Adipocyte (in vitro differentiated cells): ENCODE measurements around the gene FAM120C.

Experiments used
- DNase-seq: peaks from one replicate; pipeline ENCODE4 v3.0.0-alpha.2; 2015; ENCODE audit warnings: low read depth
- H3K27me3 ChIP-seq: replicated peaks from 2 replicates; pipeline ENCODE4 v1.7.0; 2013; ENCODE audit warnings: mild to moderate bottlenecking, low read length, moderate library complexity; ENCODE audit not compliant: control insufficient read depth, insufficient read depth
- H3K36me3 ChIP-seq: 2 replicates; pipeline ENCODE4 v1.7.0; 2013; ENCODE audit warnings: low read length, mild to moderate bottlenecking, moderate library complexity; ENCODE audit not compliant: control insufficient read depth, insufficient read depth, severe bottlenecking
- H3K4me1 ChIP-seq: 2 replicates; pipeline ENCODE4 v1.7.0; 2013; ENCODE audit warnings: mild to moderate bottlenecking, low read length, moderate library complexity; ENCODE audit not compliant: control insufficient read depth, insufficient read depth
- H3K4me3 ChIP-seq: 2 replicates; pipeline ENCODE4 v1.7.0; 2013; ENCODE audit warnings: mild to moderate bottlenecking, low read length, moderate library complexity
- H3K9ac ChIP-seq: 2 replicates; pipeline ENCODE4 v1.7.0; 2013; ENCODE audit warnings: mild to moderate bottlenecking, low read length, moderate library complexity
- H3K9me3 ChIP-seq: 2 replicates; pipeline ENCODE4 v1.7.0; 2013; ENCODE audit warnings: mild to moderate bottlenecking, low read length, moderate library complexity; ENCODE audit not compliant: control insufficient read depth

Gene FAM120C, protein sequence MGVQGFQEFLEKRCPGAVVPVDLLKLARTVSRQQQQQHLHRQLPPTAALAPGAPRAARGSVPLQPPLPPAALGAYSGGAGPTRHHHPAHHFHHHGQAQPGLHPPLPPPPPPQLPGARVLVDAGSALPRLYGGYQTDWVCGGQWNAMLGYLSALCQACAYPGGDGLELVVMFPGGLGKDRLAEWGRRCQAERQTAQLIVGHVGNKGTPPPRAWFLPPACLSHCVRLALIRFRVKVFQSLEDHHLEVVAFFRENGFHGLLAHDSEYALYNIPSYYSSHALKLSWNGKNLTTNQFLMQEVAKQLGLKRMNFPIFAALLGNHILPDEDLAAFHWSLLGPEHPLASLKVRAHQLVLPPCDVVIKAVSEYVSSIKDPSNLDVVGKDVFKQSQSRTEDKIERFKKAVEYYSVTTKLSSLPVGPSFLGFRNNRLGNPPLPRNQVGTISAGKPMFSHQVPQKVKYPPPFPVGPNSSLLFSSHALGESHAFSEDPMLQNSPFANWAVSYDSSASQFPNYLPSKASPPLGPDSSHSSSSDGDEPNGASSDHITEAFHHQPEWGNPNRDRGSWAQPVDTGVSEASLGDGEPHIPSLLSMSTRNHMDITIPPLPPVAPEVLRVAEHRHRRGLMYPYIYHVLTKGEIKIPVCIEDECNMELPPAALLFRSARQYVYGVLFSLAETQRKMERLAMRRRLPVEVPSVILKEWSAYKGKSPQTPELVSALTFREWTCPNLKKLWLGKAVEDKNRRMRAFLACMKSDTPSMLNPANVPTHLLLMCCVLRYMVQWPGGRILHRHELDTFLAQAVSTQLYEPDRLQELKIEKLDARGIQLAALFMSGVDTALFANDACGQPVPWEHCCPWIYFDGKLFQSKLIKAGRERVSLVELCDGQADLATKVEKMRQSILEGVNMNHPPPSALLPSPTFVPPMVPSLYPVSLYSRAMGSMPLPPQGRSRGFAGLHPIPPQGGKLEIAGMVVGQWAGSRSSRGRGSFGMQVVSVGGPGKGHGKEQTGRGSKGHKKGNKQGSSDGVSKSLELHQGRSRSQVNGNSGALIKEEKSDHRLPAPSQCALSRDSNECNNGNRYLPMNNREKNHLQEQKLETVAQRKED

DNA sequence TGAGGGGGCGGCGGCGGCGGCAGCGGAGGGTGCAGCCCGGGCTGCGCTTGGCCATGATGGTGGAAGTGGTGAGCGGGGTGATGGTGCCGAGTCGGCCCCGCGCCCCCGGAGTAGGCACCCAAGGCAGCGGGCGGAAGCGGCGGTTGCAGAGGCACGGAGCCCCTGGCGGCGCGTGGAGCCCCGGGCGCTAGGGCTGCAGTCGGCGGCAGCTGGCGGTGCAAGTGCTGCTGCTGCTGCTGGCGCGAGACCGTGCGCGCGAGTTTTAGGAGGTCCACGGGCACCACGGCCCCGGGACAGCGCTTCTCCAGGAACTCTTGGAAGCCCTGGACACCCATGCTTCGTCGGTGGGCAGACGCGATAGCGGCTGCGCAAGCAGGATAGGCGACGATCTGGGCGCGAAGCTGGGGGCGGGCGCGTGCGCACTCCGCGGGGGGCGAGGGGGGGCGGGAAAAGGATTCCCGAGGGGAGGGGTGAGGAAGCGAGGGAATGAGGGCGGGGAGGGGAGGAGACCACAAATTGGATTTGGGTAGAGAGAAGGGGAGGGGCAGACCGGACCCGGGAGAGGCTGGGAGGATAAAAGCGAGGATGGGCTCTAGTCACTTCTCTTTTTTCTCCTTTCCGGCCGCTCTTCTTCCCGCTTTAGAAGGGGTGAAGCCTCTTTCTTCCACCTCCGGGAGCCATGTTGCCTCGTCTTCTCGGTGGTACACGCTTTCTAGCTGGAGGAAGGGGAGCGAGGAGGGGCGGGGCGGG is at the start of gene FAM120C:
TSS of gene FAM120C (minus strand) at position 391 of the 750 bp plus-strand sequence. CDS start at position 335, 56 bp downstream.
- Histone ChIP-seq H3K27me3 (peaks cover 9% of the 10 kb centered on the region), H3K9ac (peak within 1 kb of the TSS; percentile 89), H3K4me3 (peak within 1 kb of the TSS; percentile 88), H3K4me1 (peaks cover 24% of the 10 kb centered on the region), H3K9me3 (no peaks in the 10 kb centered on the region), H3K36me3 (no peaks in the 10 kb centered on the region)
- DNase-seq, result peak; percentile 80

DNA sequence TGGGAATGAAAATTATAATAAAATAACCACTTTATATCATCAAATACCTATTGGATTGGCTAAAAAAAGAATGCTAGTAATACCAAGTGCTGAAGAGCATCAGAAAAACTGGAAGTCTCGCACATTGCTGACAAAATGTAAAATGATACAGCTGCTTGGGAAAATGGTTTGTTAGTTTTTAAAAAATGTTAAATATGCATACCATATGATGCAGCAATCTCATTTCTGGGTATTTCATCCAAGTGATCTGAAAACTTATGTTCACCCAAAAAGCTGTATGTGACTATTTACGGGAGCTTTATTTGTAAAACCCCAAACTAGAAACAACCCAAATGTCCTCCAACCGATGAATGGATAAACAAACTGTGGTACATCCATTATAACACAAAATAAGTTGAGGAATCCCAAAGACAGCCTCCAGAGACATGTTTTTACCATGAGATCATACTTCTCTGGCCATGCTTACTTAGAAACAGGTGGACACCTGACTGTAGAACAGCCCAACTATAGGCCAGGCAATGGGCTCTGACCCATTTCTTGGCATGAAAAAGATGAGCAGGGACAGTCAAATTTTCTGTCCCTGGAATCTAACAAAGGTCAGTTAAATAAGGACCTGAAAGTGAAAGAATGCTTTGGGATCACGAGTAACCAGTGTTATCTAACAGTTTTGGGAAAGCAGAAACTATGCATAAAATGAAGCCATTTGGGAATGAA is 47.5 kb upstream of the FAM120C start:
- peak; percentile 60 for DNase-seq
- no peaks in the 10 kb centered on the region for H3K27me3 ChIP-seq

DNA sequence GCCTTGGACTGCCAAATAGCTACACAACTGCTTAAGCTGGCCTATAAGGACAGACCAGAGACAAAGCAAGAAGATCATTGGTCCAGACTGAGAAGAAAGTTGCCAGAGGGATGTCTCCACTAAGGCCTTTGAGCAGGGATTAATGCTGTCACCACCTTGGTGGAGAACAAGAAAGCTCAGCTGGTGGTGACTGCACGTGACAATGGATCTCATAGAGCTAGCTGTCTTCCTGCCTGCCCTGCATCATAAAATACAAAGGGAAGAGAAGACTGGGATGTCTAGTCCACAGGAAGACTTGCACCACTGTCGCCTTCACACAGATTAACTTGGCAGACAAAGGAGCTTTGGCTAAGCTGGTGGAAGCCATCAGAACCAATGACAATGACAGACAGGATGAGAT is 40.5 kb upstream of the FAM120C start:
- no peaks in the 10 kb centered on the region for H3K27me3 ChIP-seq
- no peak for DNase-seq
- no peak overlapping the region for H3K4me3 ChIP-seq
- no peaks in the 10 kb centered on the region for H3K9me3 ChIP-seq
- H3K36me3 ChIP-seq, result no peaks in the 10 kb centered on the region
- H3K4me1 ChIP-seq, result no peaks in the 10 kb centered on the region
- no peak overlapping the region for H3K9ac ChIP-seq

More for the DNA sequence above, 47.5 kb upstream of the FAM120C start:
- no peak overlapping the region for H3K9ac ChIP-seq
- H3K4me1 ChIP-seq, result no peaks in the 10 kb centered on the region
- no peaks in the 10 kb centered on the region for H3K36me3 ChIP-seq
- H3K4me3 ChIP-seq, result no peak overlapping the region
- H3K9me3 ChIP-seq, result peaks cover 8% of the 10 kb centered on the region

DNA sequence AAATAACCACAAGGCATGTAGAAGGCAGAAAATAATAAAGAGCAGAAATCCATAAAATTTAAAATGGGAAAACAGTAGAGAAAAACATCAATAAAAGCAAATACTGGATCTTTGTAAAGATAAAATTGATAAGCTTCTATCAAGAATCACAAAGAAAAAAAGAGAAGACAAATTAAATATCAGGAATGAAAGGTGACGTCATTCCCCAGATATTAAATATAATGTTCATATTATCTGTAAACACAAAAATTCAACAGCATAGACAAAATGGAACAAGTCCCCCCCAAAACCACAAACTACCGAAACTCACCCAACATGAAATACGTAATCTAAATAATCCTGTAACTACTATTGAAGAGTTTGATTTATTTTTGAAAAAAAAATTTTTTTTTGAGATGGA is 30.5 kb upstream of the FAM120C start:
- no peaks in the 10 kb centered on the region for H3K36me3 ChIP-seq
- H3K9me3 ChIP-seq, result no peaks in the 10 kb centered on the region
- peaks cover 6% of the 10 kb centered on the region for H3K27me3 ChIP-seq
- H3K4me3 ChIP-seq, result no peak overlapping the region
- DNase-seq, result no peak
- no peaks in the 10 kb centered on the region for H3K4me1 ChIP-seq
- no peak overlapping the region for H3K9ac ChIP-seq

DNA sequence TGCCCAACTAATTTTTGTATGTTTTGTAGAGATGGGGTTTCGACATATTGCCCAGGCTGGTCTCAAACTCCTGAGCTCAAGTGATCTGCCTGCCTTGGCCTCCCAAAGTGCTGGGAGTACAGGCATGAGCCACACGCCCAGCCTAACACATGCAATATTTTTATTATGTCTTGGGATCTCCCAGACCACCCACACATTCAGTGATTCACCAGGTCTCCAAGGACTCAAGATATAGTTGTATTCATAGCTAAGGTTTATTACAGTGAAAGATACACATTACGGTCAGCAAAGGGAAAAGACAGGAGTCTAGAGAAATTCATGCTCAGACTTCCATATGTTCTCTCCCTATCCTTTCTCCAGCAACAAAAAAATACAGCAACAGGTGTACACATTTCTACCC is 25.5 kb upstream of the FAM120C start:
- Histone ChIP-seq H3K9ac (no peak overlapping the region), H3K36me3 (no peaks in the 10 kb centered on the region), H3K27me3 (peaks cover 14% of the 10 kb centered on the region), H3K9me3 (no peaks in the 10 kb centered on the region), H3K4me3 (no peak overlapping the region), H3K4me1 (no peaks in the 10 kb centered on the region)
- DNase-seq, result peak; percentile 32

DNA sequence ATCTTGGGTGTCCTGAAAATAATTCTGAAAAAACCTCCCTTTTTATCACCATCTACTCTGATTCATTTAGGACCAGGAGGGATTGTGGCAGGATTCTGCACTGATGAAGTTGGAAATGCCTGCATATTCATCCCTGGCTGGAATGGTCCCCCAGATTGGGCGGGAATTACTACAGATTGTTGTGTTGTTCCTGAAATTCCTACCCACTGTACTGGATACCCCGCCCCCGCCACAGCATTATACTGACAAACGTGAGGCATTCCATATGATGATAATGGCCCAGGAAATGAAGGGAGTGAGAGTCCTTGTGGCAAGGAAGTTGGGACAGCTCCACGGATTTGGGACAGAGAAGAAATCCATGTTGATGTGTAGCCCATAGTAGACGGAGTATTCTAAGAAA is 15.2 kb upstream of the FAM120C start:
- no peak for DNase-seq
- H3K4me1 ChIP-seq, result no peaks in the 10 kb centered on the region
- no peak overlapping the region for H3K9ac ChIP-seq
- H3K4me3 ChIP-seq, result no peak overlapping the region
- no peaks in the 10 kb centered on the region for H3K9me3 ChIP-seq
- H3K27me3 ChIP-seq, result peaks cover 19% of the 10 kb centered on the region
- no peaks in the 10 kb centered on the region for H3K36me3 ChIP-seq

DNA sequence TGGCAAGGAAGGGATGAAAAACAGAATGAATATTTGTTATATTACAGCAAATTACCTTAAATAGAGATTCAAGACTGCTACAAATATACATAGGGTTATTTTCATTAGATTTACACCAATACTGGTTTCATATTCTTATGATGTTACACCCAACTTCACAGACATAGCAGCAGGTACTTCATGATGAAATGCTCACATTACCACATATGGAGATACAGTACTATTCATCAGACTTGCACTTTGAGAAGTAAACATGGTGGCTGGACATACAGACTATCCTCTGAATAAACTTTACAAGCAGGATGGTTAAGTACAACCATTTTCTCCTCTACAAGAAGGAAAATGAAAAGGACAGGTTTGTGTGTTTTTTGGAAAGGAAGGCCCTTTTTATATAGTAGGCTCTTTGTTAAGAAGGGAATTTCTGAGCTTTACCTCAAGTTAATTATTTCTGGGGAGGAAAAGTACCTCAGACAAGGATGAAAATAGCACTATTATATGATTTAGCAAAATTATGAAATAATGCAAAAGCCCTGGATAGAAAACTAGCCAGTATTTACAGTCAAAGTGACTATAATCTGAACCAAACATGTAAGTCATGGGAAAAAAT is 12.0 kb upstream of the FAM120C start:
- H3K36me3 ChIP-seq, result no peaks in the 10 kb centered on the region
- H3K9ac ChIP-seq, result no peak overlapping the region
- no peak for DNase-seq
- H3K4me1 ChIP-seq, result no peaks in the 10 kb centered on the region
- no peaks in the 10 kb centered on the region for H3K9me3 ChIP-seq
- peaks cover 19% of the 10 kb centered on the region for H3K27me3 ChIP-seq
- H3K4me3 ChIP-seq, result no peak overlapping the region

DNA sequence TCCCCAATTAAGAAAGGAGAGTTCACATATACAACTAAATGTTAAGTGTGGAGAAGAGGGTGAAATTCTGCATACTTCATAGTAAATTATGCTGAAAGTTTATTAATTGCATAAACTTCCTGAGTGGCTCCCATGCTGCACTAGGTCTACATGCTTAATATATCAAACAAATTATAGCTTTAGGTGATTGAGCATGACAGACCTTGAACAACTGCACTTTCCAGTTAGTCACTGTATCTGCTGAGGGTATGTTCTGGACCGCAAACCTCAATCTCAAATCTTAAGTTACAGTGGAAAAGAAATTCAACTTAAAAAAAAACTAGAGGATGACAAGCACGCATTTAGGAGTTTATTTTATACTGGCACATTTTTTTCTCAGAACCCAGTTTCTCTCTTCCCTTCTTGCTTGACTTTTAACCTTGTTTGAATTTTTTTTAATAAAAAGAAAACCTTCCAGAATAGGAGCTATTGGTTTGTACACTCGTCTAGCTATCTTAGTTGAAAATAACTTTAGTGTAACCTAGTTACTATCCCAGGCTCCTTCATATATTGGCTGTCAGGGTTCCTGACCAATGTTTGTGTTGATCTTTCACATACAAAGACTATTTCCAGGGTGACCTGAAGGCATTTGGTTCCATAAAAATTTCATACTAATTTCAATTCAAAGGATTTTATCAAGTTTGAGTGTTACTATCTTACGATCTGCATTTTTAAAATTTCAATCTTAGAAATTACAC is 10.2 kb upstream of the FAM120C start:
- no peak overlapping the region for H3K4me3 ChIP-seq
- H3K4me1 ChIP-seq, result no peaks in the 10 kb centered on the region
- H3K9ac ChIP-seq, result no peak overlapping the region
- H3K36me3 ChIP-seq, result no peaks in the 10 kb centered on the region
- DNase-seq, result no peak
- H3K9me3 ChIP-seq, result no peaks in the 10 kb centered on the region
- H3K27me3 ChIP-seq, result peaks cover 12% of the 10 kb centered on the region

DNA sequence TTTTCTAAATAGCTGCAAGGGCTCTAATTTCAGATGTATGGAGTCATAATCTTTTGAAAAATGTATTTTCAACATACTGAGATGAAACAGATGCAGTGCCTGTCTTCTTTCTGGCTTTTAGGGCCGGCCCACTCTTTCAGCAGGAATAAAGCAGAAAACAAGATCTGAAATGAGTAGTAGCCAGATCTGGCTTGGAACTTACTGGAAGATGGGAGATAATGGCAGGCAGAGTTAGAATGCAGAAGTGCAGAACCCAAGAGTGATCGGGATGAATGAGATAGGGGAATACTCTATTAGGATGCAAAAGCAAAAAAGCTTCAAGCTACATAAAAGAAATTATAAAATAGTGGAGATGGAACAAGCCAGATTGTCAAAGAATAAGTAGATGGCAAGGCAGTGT is 1.4 kb upstream of the FAM120C start:
- no peak overlapping the region for H3K9ac ChIP-seq
- H3K36me3 ChIP-seq, result no peaks in the 10 kb centered on the region
- H3K27me3 ChIP-seq, result peaks cover 6% of the 10 kb centered on the region
- no peaks in the 10 kb centered on the region for H3K9me3 ChIP-seq
- H3K4me1 ChIP-seq, result peaks cover 18% of the 10 kb centered on the region
- DNase-seq, result no peak
- H3K4me3 ChIP-seq, result no peak overlapping the region
